ENCODE results near the gene LDHA. TPM values are rescaled to one million over a fixed set of nuclear protein-coding genes. Genes with fewer than 3 reads are reported as not detected.

The LDHA gene
- total RNA-seq, 1 donor from 2014 or later = 852 TPM

GRCh38 chr11:18364495-18365073 is 29.8 kb upstream of the LDHA start:
- no peak for FAIRE-seq

GRCh38 chr11:18365741-18366140 is 28.6 kb upstream of the LDHA start:
- H3K9me3 ChIP-seq (ENCODE audit: insufficient read depth, low read depth, low read length) = no peaks in the 10 kb centered on the region
- H3K36me3 Mint-ChIP-seq (ENCODE audit: low read depth, unreplicated experiment) = peaks cover 2% of the 10 kb centered on the region
- DNase-seq (ENCODE audit: low read depth) (no peak), FAIRE-seq (no peak)
- no peaks in the 10 kb centered on the region for H3K27me3 Mint-ChIP-seq (ENCODE audit: low read depth, unreplicated experiment)
- H2AFZ ChIP-seq (ENCODE audit: low read depth, low read length) = no peak overlapping the region
- no peak overlapping the region for H3K27ac Mint-ChIP-seq (ENCODE audit: unreplicated experiment)
- H3K36me3 ChIP-seq (ENCODE audit: insufficient read depth, low read length) = peaks cover 36% of the 10 kb centered on the region
- H3K4me1 Mint-ChIP-seq (ENCODE audit: low read depth, unreplicated experiment) = peaks cover 19% of the 10 kb centered on the region
- no peak overlapping the region for H3K4me3 Mint-ChIP-seq (ENCODE audit: unreplicated experiment)
- H3K27ac ChIP-seq (ENCODE audit: low read depth, low read length) = no peak overlapping the region
- no peaks in the 10 kb centered on the region for H4K20me1 ChIP-seq (ENCODE audit: insufficient read depth, low read length)
- no peak overlapping the region for H3K4me3 ChIP-seq (ENCODE audit: insufficient read depth, low read depth, low read length)
- peaks cover 6% of the 10 kb centered on the region for H3K4me1 ChIP-seq (ENCODE audit: insufficient read depth, low read length)
- no peaks in the 10 kb centered on the region for H3K79me2 ChIP-seq (ENCODE audit: insufficient read depth, low read length)
- no peak overlapping the region for H3K4me2 ChIP-seq (ENCODE audit: low read length)
- no peak overlapping the region for H3K9ac ChIP-seq (ENCODE audit: low read length)
- H3K9me3 Mint-ChIP-seq (ENCODE audit: unreplicated experiment) = no peaks in the 10 kb centered on the region
- H3K27me3 ChIP-seq (ENCODE audit: insufficient read depth, low read length) = no peaks in the 10 kb centered on the region
- TF ChIP-seq CTCF (IDR thresholded peaks at IDR 0.05; ENCODE audit: insufficient read depth, low read depth, low read length) = no peak
- TF ChIP-seq EZH2 (IDR thresholded peaks at IDR 0.05; ENCODE audit: insufficient read depth, low read length) = no peak

More at GRCh38 chr11:18364495-18365073, 29.8 kb upstream of the LDHA start:
- H3K36me3 ChIP-seq (ENCODE audit: insufficient read depth, low read length) = peaks cover 36% of the 10 kb centered on the region
- no peaks in the 10 kb centered on the region for H3K27me3 Mint-ChIP-seq (ENCODE audit: low read depth, unreplicated experiment)
- H3K4me1 ChIP-seq (ENCODE audit: insufficient read depth, low read length) = peaks cover 6% of the 10 kb centered on the region
- no peak for DNase-seq (ENCODE audit: low read depth)
- TF ChIP-seq EZH2 (IDR thresholded peaks at IDR 0.05; ENCODE audit: insufficient read depth, low read length) (no peak), CTCF (IDR thresholded peaks at IDR 0.05; ENCODE audit: insufficient read depth, low read depth, low read length) (no peak)
- H3K36me3 Mint-ChIP-seq (ENCODE audit: low read depth, unreplicated experiment) = no peaks in the 10 kb centered on the region
- H3K4me2 ChIP-seq (ENCODE audit: low read length) = no peak overlapping the region
- H3K27me3 ChIP-seq (ENCODE audit: insufficient read depth, low read length) = no peaks in the 10 kb centered on the region
- H3K4me3 ChIP-seq (ENCODE audit: insufficient read depth, low read depth, low read length) = no peak overlapping the region
- H3K9me3 ChIP-seq (ENCODE audit: insufficient read depth, low read depth, low read length) = no peaks in the 10 kb centered on the region
- no peaks in the 10 kb centered on the region for H4K20me1 ChIP-seq (ENCODE audit: insufficient read depth, low read length)
- peaks cover 15% of the 10 kb centered on the region for H3K4me1 Mint-ChIP-seq (ENCODE audit: low read depth, unreplicated experiment)
- H3K4me3 Mint-ChIP-seq (ENCODE audit: unreplicated experiment) = no peak overlapping the region
- no peak overlapping the region for H3K27ac ChIP-seq (ENCODE audit: low read depth, low read length)
- no peak overlapping the region for H3K27ac Mint-ChIP-seq (ENCODE audit: unreplicated experiment)
- no peak overlapping the region for H2AFZ ChIP-seq (ENCODE audit: low read depth, low read length)
- H3K79me2 ChIP-seq (ENCODE audit: insufficient read depth, low read length) = no peaks in the 10 kb centered on the region
- H3K9me3 Mint-ChIP-seq (ENCODE audit: unreplicated experiment) = no peaks in the 10 kb centered on the region
- H3K9ac ChIP-seq (ENCODE audit: low read length) = no peak overlapping the region

- peaks cover 2% of the 10 kb centered on the region for H3K36me3 Mint-ChIP-seq (ENCODE audit: low read depth, unreplicated experiment)
- no peak overlapping the region for H3K27ac Mint-ChIP-seq (ENCODE audit: unreplicated experiment)
- Histone ChIP-seq H3K9ac (ENCODE audit: low read length) (no peak overlapping the region), H2AFZ (ENCODE audit: low read depth, low read length) (no peak overlapping the region), H3K36me3 (ENCODE audit: insufficient read depth, low read length) (peaks cover 36% of the 10 kb centered on the region), H3K27me3 (ENCODE audit: insufficient read depth, low read length) (no peaks in the 10 kb centered on the region), H3K4me1 (ENCODE audit: insufficient read depth, low read length) (peaks cover 6% of the 10 kb centered on the region), H3K27ac (ENCODE audit: low read depth, low read length) (no peak overlapping the region), H3K79me2 (ENCODE audit: insufficient read depth, low read length) (no peaks in the 10 kb centered on the region), H3K4me2 (ENCODE audit: low read length) (no peak overlapping the region), H3K9me3 (ENCODE audit: insufficient read depth, low read depth, low read length) (no peaks in the 10 kb centered on the region), H4K20me1 (ENCODE audit: insufficient read depth, low read length) (no peaks in the 10 kb centered on the region), H3K4me3 (ENCODE audit: insufficient read depth, low read depth, low read length) (no peak overlapping the region)
- DNase-seq (ENCODE audit: low read depth) (no peak), FAIRE-seq (no peak)
- H3K4me1 Mint-ChIP-seq (ENCODE audit: low read depth, unreplicated experiment) = peaks cover 19% of the 10 kb centered on the region
- H3K9me3 Mint-ChIP-seq (ENCODE audit: unreplicated experiment) = no peaks in the 10 kb centered on the region
- no peaks in the 10 kb centered on the region for H3K27me3 Mint-ChIP-seq (ENCODE audit: low read depth, unreplicated experiment)
- no peak overlapping the region for H3K4me3 Mint-ChIP-seq (ENCODE audit: unreplicated experiment)
- TF ChIP-seq CTCF (IDR thresholded peaks at IDR 0.05; ENCODE audit: insufficient read depth, low read depth, low read length) (no peak), EZH2 (IDR thresholded peaks at IDR 0.05; ENCODE audit: insufficient read depth, low read length) (no peak)
These were observed 28.1 kb upstream of the LDHA start for GRCh38 chr11:18366286-18366685.

All from astrocyte (in vitro differentiated cells and primary cell).